RWPE1 (cell line): ENCODE results near the gene MCM3AP.

Experiments used
- CTCF ChIA-PET: fragments of 350-600 bp; sonication (Branson Sonifier 250); formaldehyde crosslinking; extraction: SDS; loops from one replicate; lab custom pipeline; 2021; lab: Yijun Ruan, JAX
- POLR2A ChIA-PET: fragments of 400-600 bp; formaldehyde crosslinking; extraction: SDS; loops from one replicate; lab custom pipeline; 2020; ENCODE audit warnings: antibody characterized with exemption; ENCODE audit not compliant: low non-redundant PET; lab: Yijun Ruan, JAX
- DNase-seq: peaks from one replicate; pipeline ENCODE4 v3.0.0; 2012; ENCODE audit warnings: low spot score
- H3K27ac ChIP-seq: fragments of 450-650 bp; 2 replicates; pipeline ENCODE4 v1.5.1; 2017
- TF ChIP-seq, protein P1 (sequence below): fragments of 450-650 bp; conservative IDR thresholded peaks from 2 replicates; pipeline ENCODE4 v1.5.1; 2017; ENCODE audit warnings: low read depth, mild to moderate bottlenecking

MCM3AP gene

DNA sequence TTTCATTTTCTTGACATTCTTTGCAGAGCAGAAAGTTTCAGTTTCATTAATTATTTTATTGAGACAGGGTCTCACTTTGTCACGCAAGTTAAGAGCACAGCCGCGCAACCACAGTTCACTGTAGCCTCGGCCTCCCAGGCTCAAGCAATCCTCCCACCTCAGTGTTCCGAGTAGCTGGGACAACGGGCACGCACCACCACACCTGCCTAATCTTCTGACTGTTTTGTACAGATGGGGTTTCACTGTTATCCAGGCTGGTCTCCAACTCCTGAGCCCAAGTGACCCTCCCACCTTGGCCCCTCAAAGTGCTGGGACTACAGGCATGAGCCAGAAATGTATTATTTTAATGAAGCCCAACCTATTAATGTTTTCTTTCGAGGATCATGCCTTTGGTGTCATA lies 98.2 kb downstream of the MCM3AP start:
- POLR2A ChIA-PET, result no interaction called here

DNA sequence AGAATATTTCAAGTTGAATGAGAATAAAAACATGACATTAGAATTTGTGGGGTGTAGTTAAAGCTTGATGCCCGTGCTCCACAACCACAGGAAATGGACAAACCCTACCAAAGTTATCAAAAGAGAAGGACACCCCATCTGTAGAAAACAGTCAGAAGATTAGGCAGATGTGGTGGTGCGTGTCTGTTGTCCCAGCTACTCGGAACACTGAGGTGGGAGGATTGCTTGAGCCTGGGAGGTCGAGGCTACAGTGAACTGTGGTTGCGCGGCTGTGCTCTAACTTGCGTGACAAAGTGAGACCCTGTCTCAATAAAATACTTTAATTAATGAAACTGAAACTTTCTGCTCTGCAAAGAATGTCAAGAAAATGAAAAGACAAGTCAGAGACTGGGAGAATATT lies 99.7 kb downstream of the MCM3AP start:
- TF ChIP-seq, protein P1, sequence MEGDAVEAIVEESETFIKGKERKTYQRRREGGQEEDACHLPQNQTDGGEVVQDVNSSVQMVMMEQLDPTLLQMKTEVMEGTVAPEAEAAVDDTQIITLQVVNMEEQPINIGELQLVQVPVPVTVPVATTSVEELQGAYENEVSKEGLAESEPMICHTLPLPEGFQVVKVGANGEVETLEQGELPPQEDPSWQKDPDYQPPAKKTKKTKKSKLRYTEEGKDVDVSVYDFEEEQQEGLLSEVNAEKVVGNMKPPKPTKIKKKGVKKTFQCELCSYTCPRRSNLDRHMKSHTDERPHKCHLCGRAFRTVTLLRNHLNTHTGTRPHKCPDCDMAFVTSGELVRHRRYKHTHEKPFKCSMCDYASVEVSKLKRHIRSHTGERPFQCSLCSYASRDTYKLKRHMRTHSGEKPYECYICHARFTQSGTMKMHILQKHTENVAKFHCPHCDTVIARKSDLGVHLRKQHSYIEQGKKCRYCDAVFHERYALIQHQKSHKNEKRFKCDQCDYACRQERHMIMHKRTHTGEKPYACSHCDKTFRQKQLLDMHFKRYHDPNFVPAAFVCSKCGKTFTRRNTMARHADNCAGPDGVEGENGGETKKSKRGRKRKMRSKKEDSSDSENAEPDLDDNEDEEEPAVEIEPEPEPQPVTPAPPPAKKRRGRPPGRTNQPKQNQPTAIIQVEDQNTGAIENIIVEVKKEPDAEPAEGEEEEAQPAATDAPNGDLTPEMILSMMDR, result no peak
- H3K27ac ChIP-seq, result peak overlapping the region; percentile 38
- no peak for DNase-seq
- CTCF ChIA-PET, result no interaction called here
- POLR2A ChIA-PET, result no interaction called here

More for the DNA sequence above, 98.2 kb downstream of the MCM3AP start:
- H3K27ac ChIP-seq, result peak overlapping the region; percentile 38
- DNase-seq, result no peak
- TF ChIP-seq, protein P1, result no peak
- CTCF ChIA-PET, result interaction anchor here (0.6 kb wide), 1 partner anchor 632 kb away, joined by 4 read pairs; no protein-coding TSS in a partner anchor
